WTC11 (cell line): ENCODE data around the gene ZNF81.

Source experiments
- CTCF ChIP-seq: fragments of 200-600 bp; IDR thresholded peaks from 2 replicates; pipeline ENCODE4 v1.8.0; 2022; ENCODE audit warnings: antibody characterized with exemption
- ESRRA ChIP-seq: sonication (generic); formaldehyde crosslinking; IDR thresholded peaks from 2 replicates; pipeline ENCODE4 v1.8.1; 2022; ENCODE audit warnings: mild to moderate bottlenecking, missing genetic modification reagents, borderline replicate concordance
- ETV6 ChIP-seq: sonication (generic); formaldehyde crosslinking; IDR thresholded peaks from 2 replicates; pipeline ENCODE4 v1.8.1; 2022; ENCODE audit warnings: mild to moderate bottlenecking, missing genetic modification reagents
- NR2C2 ChIP-seq: sonication (generic); formaldehyde crosslinking; IDR thresholded peaks from 2 replicates; pipeline ENCODE4 v1.8.0; 2022; ENCODE audit warnings: mild to moderate bottlenecking, missing genetic modification reagents
- ZMAT4 ChIP-seq: fragments of 250-450 bp; sonication (Bioruptor Pico); IDR thresholded peaks from 2 replicates; pipeline ENCODE4 v1.9.0; 2021; ENCODE audit warnings: mild to moderate bottlenecking
- ZNF232 ChIP-seq: sonication (generic); formaldehyde crosslinking; IDR thresholded peaks from 2 replicates; pipeline ENCODE4 v1.8.0; 2022; ENCODE audit warnings: mild to moderate bottlenecking, missing genetic modification reagents
- TF ChIP-seq, protein P1 (sequence below): fragments of 250-450 bp; sonication (Bioruptor Pico); IDR thresholded peaks from 2 replicates; pipeline ENCODE4 v2.1.2; 2022; ENCODE audit warnings: mild to moderate bottlenecking, moderate library complexity

- TF ChIP-seq, protein P1, sequence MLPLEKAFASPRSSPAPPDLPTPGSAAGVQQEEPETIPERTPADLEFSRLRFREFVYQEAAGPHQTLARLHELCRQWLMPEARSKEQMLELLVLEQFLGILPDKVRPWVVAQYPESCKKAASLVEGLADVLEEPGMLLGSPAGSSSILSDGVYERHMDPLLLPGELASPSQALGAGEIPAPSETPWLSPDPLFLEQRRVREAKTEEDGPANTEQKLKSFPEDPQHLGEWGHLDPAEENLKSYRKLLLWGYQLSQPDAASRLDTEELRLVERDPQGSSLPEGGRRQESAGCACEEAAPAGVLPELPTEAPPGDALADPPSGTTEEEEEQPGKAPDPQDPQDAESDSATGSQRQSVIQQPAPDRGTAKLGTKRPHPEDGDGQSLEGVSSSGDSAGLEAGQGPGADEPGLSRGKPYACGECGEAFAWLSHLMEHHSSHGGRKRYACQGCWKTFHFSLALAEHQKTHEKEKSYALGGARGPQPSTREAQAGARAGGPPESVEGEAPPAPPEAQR (CRISPR knock-in tag): no peak
- TF ChIP-seq ETV6 (CRISPR knock-in tag) (no peak), CTCF (no peak), NR2C2 (CRISPR knock-in tag) (no peak), ESRRA (CRISPR knock-in tag) (no peak), ZMAT4 (CRISPR knock-in tag) (no peak), ZNF232 (CRISPR knock-in tag) (no peak)
These were observed 9.3 kb downstream of the ZNF81 start for GRCh38 chrX:47846040-47846439.
